Femur (tissue), 1 donor: ENCODE measurements around the gene ARHGEF11.

ENCODE experiments used
- DNase-seq: peaks from one replicate; pipeline ENCODE4 v3.0.0-alpha.2; 2017

ARHGEF11 gene

DNA sequence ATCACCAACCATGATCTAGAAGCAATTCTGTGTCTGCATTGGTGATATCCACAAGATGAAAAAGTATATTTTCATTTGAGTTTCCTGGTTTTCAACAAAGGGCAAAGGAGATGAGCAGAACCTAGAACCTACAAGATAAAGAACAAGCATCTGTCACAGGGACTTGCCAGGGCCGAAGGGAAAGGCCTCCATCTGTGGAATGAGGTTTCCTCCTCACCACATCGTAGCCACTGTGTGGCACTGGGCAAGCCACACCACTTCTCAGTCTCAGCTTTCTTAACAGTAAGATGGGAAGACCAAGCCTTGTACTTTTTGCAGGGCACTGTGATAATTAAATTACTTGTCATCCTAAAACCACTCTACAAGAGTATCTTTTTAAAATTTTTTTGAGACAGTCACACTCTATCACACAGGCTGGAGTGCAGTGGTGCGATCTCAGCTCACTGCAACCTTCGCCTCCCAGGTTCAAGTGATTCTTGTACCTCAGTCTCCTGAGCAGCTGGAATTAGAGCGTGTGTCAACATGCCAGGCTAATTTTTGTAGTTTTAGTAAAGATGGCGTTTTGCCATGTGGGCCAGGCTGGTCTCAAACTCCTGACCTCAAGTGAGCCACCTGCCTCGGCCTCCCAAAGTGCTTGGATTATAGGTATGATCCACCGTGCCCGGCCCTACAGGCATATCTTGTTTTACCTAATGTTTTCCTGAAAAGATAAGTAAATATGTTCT lies 45.8 kb downstream of the ARHGEF11 start:
- DNase-seq = no peak

DNA sequence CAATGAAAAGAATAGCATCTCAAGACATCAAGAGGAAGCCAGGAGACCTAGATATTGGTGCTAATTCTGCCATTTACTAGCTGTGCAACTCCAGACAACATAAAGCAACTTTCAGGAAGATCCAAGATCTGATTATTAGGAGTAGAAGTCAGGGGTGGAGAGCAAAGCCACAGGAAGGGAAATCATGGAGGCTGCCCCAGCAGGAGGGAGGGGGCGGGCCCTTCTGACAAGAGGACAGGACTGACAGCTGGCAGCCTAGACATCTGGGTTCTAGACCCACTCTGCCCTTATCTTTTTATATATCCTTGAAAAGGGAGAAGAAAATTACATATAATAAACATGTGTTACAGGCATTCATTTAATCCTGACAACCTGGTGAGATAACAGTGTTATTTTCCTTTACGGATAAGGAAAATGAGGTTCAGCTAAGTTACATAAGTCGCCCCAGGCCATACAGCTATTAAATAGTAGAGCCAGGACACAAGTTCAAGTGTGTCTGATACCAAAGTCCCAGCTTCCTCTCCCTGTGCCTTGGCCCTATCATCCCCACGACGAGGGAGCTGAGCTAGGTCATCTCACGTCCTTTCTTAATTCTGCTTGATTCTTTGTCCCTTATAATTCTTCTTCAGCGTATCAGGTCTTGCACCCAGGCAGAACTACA lies 46.6 kb downstream of the ARHGEF11 start:
- no peak for DNase-seq

DNA sequence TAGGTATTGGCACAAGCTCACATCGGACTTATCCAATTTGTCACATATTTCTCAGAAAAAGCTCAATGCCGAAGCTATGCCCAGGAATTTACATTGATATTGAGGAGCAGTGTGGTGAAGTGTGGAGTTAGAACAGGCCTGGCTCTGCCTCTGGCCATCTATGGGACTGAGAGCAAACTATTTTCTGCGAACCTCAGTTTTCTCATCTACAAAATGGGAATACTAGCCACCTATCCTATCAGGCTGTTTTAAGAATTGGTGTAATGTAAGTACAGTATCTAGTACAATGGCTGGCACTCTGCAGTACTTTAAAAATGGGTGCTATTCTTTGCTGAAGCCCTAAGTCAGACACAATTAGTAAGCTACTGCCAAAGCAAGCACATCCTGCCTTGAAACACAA lies 47.2 kb downstream of the ARHGEF11 start:
- DNase-seq = no peak

DNA sequence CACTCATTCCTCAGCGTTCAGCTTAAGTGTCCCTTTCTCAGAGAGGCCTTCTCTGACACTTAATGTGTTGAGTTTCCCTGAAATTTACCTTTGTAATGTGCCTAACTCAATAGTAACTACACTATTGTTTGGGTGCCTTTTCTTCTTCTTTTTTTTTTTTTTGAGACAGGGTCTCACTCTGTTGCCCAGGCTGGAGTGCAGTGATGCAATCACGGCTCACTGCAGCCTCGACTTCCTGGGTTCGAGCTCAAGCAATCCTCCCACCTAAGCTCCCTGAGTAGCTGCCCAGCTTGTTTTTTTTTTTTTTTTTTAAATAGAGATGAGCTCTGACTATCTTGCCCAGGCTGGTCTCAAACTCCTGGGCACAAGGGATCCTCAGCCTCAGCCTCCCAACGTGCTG lies 50.1 kb downstream of the ARHGEF11 start:
- no peak for DNase-seq

DNA sequence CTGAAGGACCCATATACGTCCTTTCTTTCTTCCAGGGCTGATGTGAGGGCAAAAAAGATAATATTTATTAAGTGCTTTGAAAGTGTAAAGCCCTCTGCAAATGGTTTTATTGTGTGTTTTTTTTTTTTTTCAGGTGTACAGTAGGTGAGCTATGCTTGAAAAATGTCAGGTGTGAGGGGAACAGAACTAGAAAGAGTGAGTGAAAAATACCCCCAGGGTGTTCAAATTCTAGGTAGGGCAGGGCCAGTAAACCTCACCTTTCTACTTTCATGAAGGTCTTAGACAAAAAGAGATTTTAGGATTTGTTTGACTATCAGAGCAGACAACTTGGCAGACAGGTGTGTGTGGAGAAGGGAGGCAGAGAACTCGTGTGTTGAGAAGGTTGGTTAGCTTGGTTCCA lies 51.3 kb downstream of the ARHGEF11 start:
- DNase-seq = no peak

DNA sequence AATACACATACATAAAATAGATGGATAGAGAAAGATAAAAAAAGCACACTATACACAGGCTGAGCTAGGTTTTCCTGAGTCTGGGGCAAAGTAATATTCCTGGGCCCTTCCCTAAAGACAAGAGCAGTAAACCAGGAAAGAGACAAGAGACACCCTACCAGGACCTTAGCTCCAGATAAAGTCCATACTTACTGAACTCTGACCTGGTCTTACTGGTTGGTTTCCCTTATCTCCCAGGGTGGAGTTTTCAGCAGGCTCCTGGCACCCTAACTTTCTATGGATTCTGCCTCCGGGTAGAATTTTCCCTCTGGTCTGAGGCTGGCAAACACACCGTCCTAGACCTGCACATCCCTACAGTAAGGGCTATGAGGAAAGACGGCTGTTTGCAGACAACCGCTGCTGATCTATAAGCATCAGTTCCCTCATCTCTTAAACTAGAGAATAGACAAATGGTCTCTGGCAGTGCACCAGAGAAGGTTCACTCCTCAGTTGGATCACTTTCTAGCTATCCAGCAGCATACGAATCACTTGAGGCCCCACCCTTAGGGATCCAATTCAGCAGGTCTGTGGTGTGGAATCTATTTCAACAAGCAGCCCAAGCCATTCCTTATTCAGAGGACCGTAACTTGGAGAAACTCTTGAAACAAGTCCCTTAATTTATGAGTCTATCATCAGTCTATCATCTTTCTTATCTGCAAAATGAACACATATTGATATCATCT lies 52.0 kb downstream of the ARHGEF11 start:
- no peak for DNase-seq

DNA sequence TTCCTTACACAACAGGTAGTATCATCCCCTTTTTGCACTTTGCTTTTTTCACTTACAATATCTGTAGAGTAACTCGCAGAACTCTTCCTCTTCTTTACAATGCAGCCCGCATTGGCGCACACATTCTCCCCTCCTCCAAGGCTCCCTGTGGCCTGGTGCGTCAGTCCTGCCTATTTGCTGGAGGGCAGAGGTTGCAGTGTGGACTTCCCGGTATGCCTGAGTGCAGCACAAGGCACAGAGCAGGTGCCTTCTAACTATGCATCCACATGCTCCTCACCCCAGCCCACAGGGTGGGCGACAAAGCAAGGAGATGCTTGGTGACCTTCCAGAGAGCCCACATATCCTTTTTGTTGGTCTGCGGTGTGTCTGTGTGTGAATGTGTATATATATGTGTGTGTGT lies 53.3 kb downstream of the ARHGEF11 start:
- no peak for DNase-seq

DNA sequence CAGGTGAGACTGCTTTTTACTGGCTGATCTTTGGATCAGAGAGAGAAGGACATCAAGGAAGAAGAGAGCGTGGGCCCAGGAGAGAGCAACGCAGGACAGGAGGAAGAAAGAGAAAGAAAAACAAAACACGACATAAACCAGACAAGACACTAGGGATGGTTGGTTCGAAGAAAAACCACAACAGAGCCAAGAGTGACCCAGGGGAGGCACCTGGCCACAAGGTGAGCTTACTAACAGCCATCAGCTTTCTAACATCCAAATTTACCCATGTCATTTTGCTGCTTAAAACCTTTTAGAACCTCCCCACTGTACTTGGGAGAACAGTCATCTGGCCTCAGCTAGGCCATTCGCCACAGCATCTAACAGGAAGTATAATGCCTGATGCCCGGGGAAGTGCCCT lies 57.8 kb downstream of the ARHGEF11 start:
- no peak for DNase-seq

DNA sequence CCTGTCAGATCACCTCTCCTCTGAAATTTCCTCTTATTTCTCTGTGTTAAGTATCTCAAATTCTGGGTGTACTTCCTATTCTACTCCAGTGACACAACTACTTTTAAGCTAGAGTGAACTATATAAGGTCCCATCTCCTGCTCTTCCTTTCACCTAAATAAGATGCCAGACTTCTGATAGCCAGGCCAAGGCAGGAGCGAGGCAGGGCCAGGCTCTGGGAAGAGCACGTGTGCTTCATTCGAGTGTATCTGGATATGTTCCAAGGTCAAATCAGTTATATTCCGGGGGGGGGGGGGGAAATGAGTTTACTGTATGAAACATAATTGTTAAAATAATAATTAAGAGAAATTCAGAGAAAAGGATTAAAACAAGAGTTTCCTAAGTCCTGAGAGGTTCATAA lies 65.0 kb downstream of the ARHGEF11 start:
- no peak for DNase-seq

DNA sequence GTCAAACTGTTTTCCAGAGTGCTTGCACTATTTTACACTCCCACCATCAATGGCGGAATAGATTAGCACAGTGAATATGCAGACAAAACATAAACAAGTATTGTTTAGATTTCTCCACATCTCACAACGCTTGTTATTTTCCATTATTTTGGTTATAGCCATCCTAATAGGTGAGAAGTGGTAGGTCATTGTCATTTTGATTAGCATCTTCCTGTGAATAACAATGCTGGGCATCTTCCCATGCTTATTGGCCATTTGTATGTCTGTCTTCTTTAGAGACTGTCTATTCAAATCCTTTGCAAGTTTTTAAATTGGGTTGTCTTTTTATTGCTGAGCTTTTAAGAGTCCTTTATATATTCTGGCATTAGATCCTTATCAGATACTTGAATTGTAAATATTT lies 70.5 kb downstream of the ARHGEF11 start:
- no peak for DNase-seq

DNA sequence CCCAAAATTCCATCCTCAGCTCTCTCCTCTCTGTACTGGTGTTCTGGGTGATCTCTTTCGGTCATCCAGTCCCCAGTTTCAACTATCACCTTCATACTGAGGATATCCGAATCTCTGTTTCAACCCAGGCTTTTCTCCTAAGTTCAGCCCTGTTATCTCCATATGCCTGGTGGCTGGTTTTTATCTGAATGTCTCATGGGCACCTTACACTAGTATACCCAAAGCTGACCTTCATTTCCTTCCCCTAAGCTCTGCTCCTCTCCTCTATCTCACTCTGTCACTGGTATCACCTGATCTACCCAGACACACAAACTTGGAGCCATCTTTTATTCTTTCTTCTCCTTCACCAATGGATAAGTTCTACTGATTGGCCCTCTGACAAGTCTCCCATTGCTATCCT lies 72.1 kb downstream of the ARHGEF11 start:
- no peak for DNase-seq

DNA sequence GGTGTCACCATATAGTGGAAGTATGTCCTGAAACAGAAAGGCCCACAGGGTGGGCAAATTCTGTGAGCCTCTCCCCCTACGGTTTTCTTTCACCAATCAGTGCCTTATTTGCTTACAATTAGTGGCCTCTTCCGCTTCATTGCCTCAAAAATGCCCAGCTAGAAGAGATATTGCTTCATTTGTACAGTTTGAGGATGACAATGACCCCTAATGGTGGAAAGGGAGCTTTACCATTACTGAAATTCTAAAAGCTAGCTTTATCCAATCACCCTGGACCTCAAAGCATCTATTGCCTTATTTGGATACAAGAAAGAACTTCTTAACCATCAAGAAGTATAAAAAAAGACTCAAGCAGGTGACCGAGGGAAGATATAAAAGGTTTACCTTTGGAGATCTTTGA lies 75.5 kb downstream of the ARHGEF11 start:
- DNase-seq = no peak

DNA sequence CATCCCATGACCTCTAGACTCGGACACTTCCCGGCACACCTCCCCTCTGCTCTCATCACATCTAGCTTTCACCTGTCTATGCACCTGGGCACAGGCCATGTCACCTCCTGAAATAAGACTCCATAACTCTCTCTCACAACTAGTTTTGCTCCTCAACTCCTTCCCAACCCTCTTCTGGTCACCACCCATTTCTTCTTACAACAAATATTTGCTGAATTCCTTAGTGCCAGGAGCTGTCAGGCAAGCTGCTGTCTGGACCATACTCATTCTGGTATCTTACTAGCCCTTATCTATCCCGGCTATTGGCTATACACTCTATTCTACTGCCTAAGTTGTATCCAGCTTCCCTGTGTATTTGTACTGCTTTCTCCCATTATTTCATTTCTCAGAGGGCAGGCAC lies 76.0 kb downstream of the ARHGEF11 start:
- no peak for DNase-seq

DNA sequence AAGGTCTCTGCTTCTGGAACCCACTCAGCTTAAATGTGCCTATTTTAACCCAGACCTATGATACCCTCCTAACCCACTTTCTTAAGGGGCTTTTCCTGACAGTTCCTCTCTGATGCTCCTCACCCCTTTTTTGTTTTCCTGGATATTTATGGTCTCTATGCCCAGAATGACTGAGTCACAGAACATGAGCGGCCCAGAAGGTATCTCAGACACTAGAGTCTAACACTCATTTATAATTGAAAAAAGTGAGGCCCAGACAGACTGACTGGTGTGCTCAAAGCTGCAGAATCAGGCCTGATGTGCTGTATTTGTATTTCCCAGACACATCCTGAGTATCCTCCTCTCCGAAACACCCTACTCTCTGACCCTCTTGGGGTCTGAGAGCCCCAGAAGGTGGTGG lies 81.1 kb downstream of the ARHGEF11 start:
- DNase-seq = no peak

DNA sequence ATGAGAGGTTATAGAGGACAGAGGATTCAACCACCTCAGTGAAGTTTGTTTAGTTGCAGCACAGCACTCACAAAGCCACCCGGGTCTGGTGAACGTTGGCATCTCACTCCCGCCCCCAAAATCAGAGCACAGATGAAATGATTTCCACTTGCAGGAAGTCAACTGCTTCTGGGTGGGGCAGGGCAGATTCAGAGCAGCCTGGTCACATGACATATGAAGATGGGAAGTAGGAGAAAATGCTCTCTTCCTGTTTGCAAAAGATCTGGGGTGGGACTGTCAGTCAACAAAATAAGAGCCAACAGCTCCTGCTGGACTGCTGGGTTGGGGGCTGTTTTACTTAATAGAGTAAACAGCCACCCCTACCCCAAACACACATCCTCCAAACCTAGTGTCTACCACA lies 81.9 kb downstream of the ARHGEF11 start:
- DNase-seq = no peak

DNA sequence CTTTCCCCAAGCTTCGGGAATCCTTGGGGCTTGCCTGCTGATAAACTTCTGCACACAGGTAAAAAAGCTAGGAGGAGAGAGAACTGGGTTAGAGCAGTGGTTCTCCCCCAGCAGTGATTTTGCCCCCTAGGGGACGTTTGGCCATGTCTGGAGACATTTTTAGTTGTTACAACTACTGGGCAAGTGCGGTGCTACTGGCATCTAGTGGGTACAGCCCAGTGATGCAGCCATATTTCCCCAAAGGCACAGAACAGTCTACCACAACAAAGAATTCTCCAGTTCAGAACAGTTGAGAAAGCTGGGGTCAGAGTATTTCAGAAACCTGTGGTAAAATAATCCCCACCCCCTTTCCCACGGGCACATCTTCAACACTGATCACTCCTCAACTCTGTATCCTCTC lies 83.8 kb downstream of the ARHGEF11 start:
- DNase-seq = no peak

DNA sequence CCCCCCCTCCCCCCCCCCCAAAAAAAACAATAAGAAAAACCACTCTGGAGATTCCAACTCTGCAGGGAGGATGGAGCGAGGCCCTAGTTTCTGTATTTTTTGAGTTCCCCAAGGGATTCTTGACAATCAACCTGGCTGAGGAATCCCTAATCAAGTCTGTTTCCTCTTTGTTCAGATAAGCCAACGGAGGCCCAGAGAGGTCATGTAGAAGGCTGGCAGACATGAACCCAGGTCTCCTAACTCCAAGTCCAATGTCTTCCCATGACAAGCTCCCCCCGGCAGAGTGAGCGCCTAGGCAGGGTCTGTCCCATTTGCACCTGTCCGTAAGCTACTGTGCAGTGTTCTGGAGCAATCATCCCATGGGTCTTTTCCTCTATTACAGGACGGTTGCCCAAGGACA lies 85.6 kb downstream of the ARHGEF11 start:
- DNase-seq = no peak

DNA sequence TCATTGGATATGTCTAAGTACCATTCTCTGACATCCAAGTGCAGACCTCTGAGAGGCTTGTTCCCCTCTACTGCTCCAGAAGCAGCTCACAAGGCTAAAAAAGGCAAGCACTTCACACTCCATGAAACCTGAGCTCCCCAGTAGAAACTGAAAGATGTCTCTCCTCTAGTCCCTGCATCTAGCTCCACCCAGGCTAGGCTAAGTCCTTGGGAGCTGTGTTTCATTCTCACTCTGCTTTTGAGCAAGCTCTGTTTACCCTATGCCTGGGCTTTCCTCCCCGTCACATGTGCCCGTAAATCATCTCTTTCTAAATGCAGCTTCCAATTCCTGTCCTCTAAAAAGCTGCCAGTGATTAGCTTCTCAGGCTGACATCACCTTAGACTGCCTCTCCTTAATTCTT lies 86.1 kb downstream of the ARHGEF11 start:
- DNase-seq = no peak

DNA sequence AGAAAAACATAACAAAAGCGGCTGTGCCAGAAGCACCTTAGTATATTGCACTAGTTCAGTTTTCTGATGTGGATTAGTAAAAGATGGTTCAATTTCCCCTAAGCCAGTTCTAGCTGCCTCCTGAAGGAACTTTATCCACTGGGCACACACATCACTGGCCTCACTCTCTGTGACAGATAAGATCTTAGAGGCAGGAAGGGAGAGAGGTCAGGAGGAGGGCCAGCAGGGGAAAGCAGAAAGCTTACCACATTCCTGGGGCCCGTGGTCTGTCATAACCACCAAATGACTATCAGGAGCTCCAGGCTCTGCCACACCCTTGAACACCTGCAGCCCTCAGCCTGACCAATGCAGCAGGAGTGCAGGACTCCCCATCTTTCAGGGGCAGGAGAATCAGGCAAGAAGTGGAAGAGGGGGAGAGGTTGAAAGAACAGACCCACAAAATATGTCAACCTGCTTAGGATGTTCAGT lies 87.3 kb downstream of the ARHGEF11 start:
- DNase-seq = no peak

DNA sequence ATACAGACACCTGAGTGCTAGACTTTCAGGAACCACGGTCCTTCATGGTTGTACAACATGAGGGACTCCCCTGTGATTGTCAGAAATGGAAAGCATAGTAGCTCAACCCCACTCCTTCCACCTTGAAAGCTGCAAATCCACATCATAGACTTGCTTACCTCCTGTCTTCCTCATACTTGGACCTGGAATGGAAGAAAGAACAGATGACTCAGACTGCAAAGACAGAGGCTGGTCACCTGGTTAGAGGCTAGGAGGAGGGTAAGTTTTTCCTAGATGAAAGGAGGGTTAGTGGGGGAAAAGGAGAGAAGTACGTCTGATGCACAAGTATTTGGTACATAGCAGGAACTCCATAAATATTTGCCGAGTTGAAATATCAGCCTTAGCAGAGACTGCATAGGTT lies 87.9 kb downstream of the ARHGEF11 start:
- no peak for DNase-seq

DNA sequence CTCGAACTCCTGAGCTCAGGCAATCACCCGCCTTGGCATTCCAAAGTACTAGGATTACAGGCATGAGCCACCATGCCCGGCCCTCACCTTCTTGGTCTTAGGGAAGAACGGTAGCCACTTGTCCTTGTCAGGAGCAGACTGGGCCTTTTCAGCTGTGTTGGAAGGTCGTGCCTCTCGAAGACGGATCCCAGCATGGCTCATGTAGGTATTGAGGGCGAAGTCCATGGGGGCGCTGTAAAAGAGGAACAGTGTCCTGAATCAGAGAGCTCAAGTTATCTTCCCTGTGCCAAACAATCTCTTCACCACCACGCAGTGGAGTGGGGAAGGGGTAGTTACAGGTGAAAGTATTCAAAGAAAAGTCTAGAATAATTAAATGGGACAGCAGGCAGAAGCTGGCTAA lies 89.2 kb downstream of the ARHGEF11 start:
- DNase-seq = no peak

DNA sequence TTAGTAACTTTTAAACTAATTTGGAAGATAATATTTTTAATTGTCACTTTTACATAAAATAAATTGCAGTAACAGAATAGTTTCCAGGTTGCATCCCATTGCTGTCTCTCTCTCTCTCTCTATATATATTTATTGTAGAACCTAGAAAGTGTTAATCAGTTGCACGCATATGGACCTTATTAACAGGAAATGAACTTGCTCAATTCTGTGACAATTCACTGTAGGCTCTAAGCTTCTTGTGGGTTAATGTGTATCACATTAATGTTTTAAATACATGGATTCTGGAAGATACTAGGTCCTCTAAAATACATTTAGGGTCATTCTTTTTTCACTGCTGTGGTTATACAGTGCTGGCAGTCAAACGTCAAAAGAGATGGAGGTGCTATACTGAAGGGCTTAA lies 92.0 kb downstream of the ARHGEF11 start:
- DNase-seq = no peak

DNA sequence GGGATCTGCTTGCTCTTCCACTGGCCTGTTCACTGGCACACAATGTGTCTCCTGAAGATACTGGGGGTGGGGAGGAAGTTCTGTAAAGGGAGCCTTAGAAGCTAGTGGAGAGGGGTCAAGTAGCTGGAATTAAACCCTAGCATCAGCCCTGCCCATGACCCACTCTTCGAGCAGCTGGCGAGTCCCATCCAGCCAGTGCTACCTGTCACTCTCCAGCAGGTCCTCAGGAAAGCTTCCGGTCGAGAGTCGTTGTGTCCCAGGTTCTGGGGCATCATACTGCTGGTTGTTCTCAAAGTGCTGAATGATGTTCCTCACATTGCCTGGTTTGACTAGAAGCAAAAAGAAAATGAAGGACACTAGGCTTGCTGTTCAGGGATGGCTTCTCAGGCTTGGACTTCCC lies 94.2 kb downstream of the ARHGEF11 start:
- no peak for DNase-seq

DNA sequence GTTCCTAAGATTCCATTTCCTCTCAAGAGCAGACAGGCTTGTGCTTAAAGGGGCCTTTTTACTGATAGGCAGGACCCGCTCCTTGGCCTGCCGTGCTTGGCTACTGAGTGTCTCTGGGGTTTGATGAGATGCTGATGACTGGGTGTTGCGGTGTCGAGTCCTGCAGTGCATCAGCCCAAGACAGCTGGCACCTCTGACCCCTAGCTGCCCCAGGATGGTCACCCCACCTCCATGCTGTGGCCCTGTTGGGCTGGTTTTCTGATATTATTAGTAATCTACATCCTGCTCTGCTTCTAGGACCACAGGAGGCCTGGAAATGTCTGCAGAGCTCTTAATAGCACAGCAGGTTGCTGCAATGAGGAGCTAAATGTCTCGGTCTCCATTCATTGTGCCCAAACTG lies 96.4 kb downstream of the ARHGEF11 start:
- DNase-seq = no peak
